H1 (cell line): ENCODE data around the gene RPL37. TPM values are rescaled to one million over a fixed set of nuclear protein-coding genes. Genes with fewer than 3 reads are reported as not detected.

Source experiments
- CTCF ChIA-PET: fragments of 300-600 bp; sonication (Branson Sonifier 250); formaldehyde crosslinking; loops from one replicate; lab custom pipeline; 2021; ENCODE audit not compliant: partially characterized antibody; lab: Charles Lee
- POLR2A ChIA-PET: fragments of 300-600 bp; sonication (Branson Sonifier 250); formaldehyde crosslinking; loops from one replicate; lab custom pipeline; 2021; ENCODE audit warnings: inconsistent platforms; ENCODE audit not compliant: partially characterized antibody; lab: Charles Lee
- DNase-seq, 2 experiments: peaks; one replicate each; pipeline versions ENCODE4 v3.0.0 to v3.0.0-alpha.2; 2010 to 2022; ENCODE audit warnings: low spot score in 2 of 2, low read depth in 1 of 2, mixed read lengths in 1 of 2
- FAIRE-seq: peaks from 2 replicates; lab custom pipeline; 2011; peaks lifted over from hg19 to GRCh38; lab: Jason Lieb, UNC
- H2AFZ ChIP-seq: 2 replicates; pipeline ENCODE4 v1.8.1; 2012; ENCODE audit warnings: low read length, inconsistent platforms
- H2AK5ac ChIP-seq: 2 replicates; pipeline ENCODE4 v1.6.1; 2013; ENCODE audit warnings: low read depth, low read length
- H2BK120ac ChIP-seq: replicated peaks from 2 replicates; pipeline ENCODE3; 2013; ENCODE audit warnings: low read depth, low read length, inconsistent platforms
- H2BK12ac ChIP-seq: 2 replicates; pipeline ENCODE4 v1.6.1; 2013; ENCODE audit warnings: low read depth, low read length
- H2BK15ac ChIP-seq: 2 replicates; pipeline ENCODE4 v1.6.1; 2013; ENCODE audit warnings: low read length
- H2BK20ac ChIP-seq: 2 replicates; pipeline ENCODE4 v1.6.1; 2013; ENCODE audit warnings: low read length
- H2BK5ac ChIP-seq: 2 replicates; pipeline ENCODE4 v1.6.1; 2013; ENCODE audit warnings: low read depth, low read length
- H3K14ac ChIP-seq: 2 replicates; pipeline ENCODE4 v1.6.1; 2013; ENCODE audit warnings: inconsistent platforms; ENCODE audit not compliant: insufficient read length
- H3K18ac ChIP-seq: 2 replicates; pipeline ENCODE4 v1.6.1; 2013; ENCODE audit warnings: low read length; ENCODE audit errors: extremely low read depth
- H3K23ac ChIP-seq: 2 replicates; pipeline ENCODE4 v1.6.1; 2013; ENCODE audit warnings: inconsistent platforms; ENCODE audit not compliant: insufficient read length
- H3K23me2 ChIP-seq: 2 replicates; pipeline ENCODE4 v1.6.1; 2013; ENCODE audit warnings: low read depth, low read length
- H3K27ac ChIP-seq: 2 replicates; pipeline ENCODE4 v1.6.1; 2011; ENCODE audit warnings: low read depth, low read length, inconsistent platforms
- H3K27me3 ChIP-seq, 4 experiments: replicated peaks in 1 of 4; 1 replicate in 1 of 4; 2 replicates in 3 of 4; pipeline versions ENCODE4 v1.6.1 to v1.8.1; 2011 to 2013; ENCODE audit warnings: low read length in 3 of 4, mild to moderate bottlenecking in 3 of 4, inconsistent platforms in 2 of 4, mixed read lengths in 2 of 4, moderate library complexity in 1 of 4; ENCODE audit not compliant: control insufficient read depth in 3 of 4, insufficient read depth in 3 of 4; ENCODE audit errors: extremely low read depth in 1 of 4
- H3K36me3 ChIP-seq, 4 experiments: 2 replicates each; pipeline versions ENCODE4 v1.6.1 to v1.8.1; 2011 to 2013; ENCODE audit warnings: mild to moderate bottlenecking in 4 of 4, low read length in 3 of 4, moderate library complexity in 2 of 4, control low read depth in 1 of 4, inconsistent platforms in 1 of 4; ENCODE audit not compliant: insufficient read depth in 4 of 4, control insufficient read depth in 2 of 4
- H3K4ac ChIP-seq: replicated peaks from 2 replicates; pipeline ENCODE3; 2013; ENCODE audit warnings: low read length, low read depth, mixed read lengths, inconsistent platforms; ENCODE audit not compliant: insufficient read length
- H3K4me1 ChIP-seq, 4 experiments: replicated peaks in 1 of 4; 1 replicate in 1 of 4; 2 replicates in 3 of 4; pipeline versions ENCODE4 v1.6.1 to v1.8.1; 2011 to 2013; ENCODE audit warnings: low read length in 3 of 4, inconsistent platforms in 2 of 4, mixed read lengths in 1 of 4; ENCODE audit not compliant: insufficient read depth in 4 of 4, control insufficient read depth in 3 of 4
- H3K4me2 ChIP-seq, 2 experiments: 2 replicates each; pipeline versions ENCODE4 v1.6.1 to v1.8.1; 2011 to 2013; ENCODE audit warnings: low read depth in 2 of 2, low read length in 2 of 2, control low read depth in 1 of 2, inconsistent platforms in 1 of 2, mild to moderate bottlenecking in 1 of 2; ENCODE audit not compliant: insufficient read depth in 1 of 2
- H3K4me3 ChIP-seq, 4 experiments: fragments of 200-600, 300-600 bp in 1 of 4; sonication (generic), shearing (Covaris generic), sonication (Bioruptor Twin) in 1 of 4; 2 replicates each; pipeline versions ENCODE4 v1.5.1 to v1.8.1; 2011 to 2016; ENCODE audit warnings: low read length in 4 of 4, low read depth in 3 of 4, control low read depth in 2 of 4, inconsistent platforms in 2 of 4, mild to moderate bottlenecking in 2 of 4, mixed read lengths in 1 of 4, moderate library complexity in 1 of 4; ENCODE audit not compliant: insufficient read depth in 2 of 4; ENCODE audit errors: extremely low read depth in 1 of 4
- H3K56ac ChIP-seq: replicated peaks from 2 replicates; pipeline ENCODE3; 2013; ENCODE audit warnings: low read depth, mild to moderate bottlenecking, mixed read lengths, low read length, inconsistent platforms; ENCODE audit not compliant: insufficient read length
- H3K79me1 ChIP-seq: 2 replicates; pipeline ENCODE4 v1.6.1; 2013; ENCODE audit warnings: low read depth, low read length, control low read depth
- H3K79me2 ChIP-seq, 2 experiments: 2 replicates each; pipeline versions ENCODE4 v1.6.1 to v1.8.1; 2012 to 2013; ENCODE audit warnings: low read length in 2 of 2, mild to moderate bottlenecking in 2 of 2, inconsistent platforms in 1 of 2; ENCODE audit not compliant: insufficient read depth in 2 of 2, control insufficient read depth in 1 of 2
- H3K9ac ChIP-seq, 4 experiments: replicated peaks in 1 of 4; 1 replicate in 1 of 4; 2 replicates in 3 of 4; pipeline versions ENCODE4 v1.6.1 to v1.8.1; 2011 to 2013; ENCODE audit warnings: low read depth in 3 of 4, low read length in 3 of 4, control low read depth in 2 of 4, mild to moderate bottlenecking in 2 of 4, moderate library complexity in 2 of 4, inconsistent platforms in 1 of 4; ENCODE audit errors: extremely low read depth in 1 of 4
- H3K9me3 ChIP-seq, 2 experiments: 2 replicates each; pipeline versions ENCODE4 v1.6.1 to v1.8.1; 2012 to 2013; ENCODE audit warnings: mild to moderate bottlenecking in 2 of 2, moderate library complexity in 2 of 2, control low read depth in 1 of 2, inconsistent platforms in 1 of 2, low read depth in 1 of 2, low read length in 1 of 2, mixed read lengths in 1 of 2; ENCODE audit not compliant: insufficient read depth in 2 of 2
- H4K20me1 ChIP-seq, 2 experiments: replicated peaks in 1 of 2; 2 replicates each; pipeline versions ENCODE3 to v1.8.1; 2011 to 2013; ENCODE audit warnings: inconsistent platforms in 2 of 2, low read length in 2 of 2, mild to moderate bottlenecking in 1 of 2; ENCODE audit not compliant: insufficient read depth in 2 of 2, control insufficient read depth in 1 of 2
- H4K5ac ChIP-seq: 2 replicates; pipeline ENCODE4 v1.6.1; 2013; ENCODE audit warnings: low read length, low read depth, mixed read lengths, inconsistent platforms; ENCODE audit not compliant: insufficient read length
- H4K8ac ChIP-seq: 2 replicates; pipeline ENCODE4 v1.8.0; 2013; ENCODE audit warnings: mild to moderate bottlenecking, moderate library complexity, low read length, inconsistent platforms; ENCODE audit not compliant: insufficient read depth; ENCODE audit errors: extremely low read depth
- H4K91ac ChIP-seq: replicated peaks from 2 replicates; pipeline ENCODE3; 2013; ENCODE audit warnings: low read length, mixed read lengths, inconsistent platforms; ENCODE audit not compliant: insufficient read length
- MAFK ChIP-seq: IDR thresholded peaks from 2 replicates; pipeline ENCODE4 v1.6.1; 2012; ENCODE audit warnings: low read depth, mild to moderate bottlenecking, improper control_type of control experiment, low read length
- RAD21 ChIP-seq, 2 experiments: IDR thresholded peaks in 1 of 2; conservative IDR thresholded peaks in 1 of 2; 2 replicates each; pipeline ENCODE4 v1.6.1; 2011; ENCODE audit warnings: low read depth in 2 of 2, low read length in 2 of 2, improper control_type of control experiment in 1 of 2, inconsistent platforms in 1 of 2, mild to moderate bottlenecking in 1 of 2, moderate library complexity in 1 of 2
- WGBS, 2 experiments: shearing (Covaris generic) in 1 of 2; methylation state at CpG; one replicate each; pipeline versions ENCODE4 v1.1.6 to v1.1.7; 2013 to 2015; ENCODE audit warnings: low lambda C conversion rate in 2 of 2, mixed read lengths in 2 of 2, inconsistent platforms in 1 of 2, low coverage in 1 of 2, missing lambda C conversion rate in 1 of 2; ENCODE audit not compliant: insufficient replicate concordance in 2 of 2, insufficient coverage in 1 of 2, insufficient read length in 1 of 2; ENCODE audit errors: extremely low coverage in 1 of 2, missing lambda C conversion rate in 1 of 2; 5-methylcytosine and 5-hydroxymethylcytosine counted together
- polyA plus RNA-seq, 7 experiments: library from polyadenylated mRNA; depleted of rRNA in 3 of 7; stranded (reverse) in 5 of 7; unstranded in 2 of 7; fragments of >200 nt in 5 of 7; fragments of 200-250 nt in 2 of 7; gene quantifications; 1 replicate in 5 of 7; 2 replicates in 1 of 7; 4 replicates in 1 of 7; pipeline versions ENCODE4 v1.2.1 to v1.2.3, GENCODE V29; 2011 to 2013; ENCODE audit warnings: missing spikeins in 2 of 7, mixed read lengths in 2 of 7
- total RNA-seq: library from RNA; stranded (reverse); fragmentation: NEBNext Ultra II Directional; extraction: Animal tissue kit (Norgen Biotek cat#: 25700); gene quantifications from 2 replicates; pipeline ENCODE4 v1.2.1, GENCODE V29; 2021

The RPL37 gene
- total and polyA plus RNA-seq, 2 of the 8 experiments (the other 6 are each of a cell fraction or from before 2014, with no cell fraction given): 467 to 1,534 TPM

DNA sequence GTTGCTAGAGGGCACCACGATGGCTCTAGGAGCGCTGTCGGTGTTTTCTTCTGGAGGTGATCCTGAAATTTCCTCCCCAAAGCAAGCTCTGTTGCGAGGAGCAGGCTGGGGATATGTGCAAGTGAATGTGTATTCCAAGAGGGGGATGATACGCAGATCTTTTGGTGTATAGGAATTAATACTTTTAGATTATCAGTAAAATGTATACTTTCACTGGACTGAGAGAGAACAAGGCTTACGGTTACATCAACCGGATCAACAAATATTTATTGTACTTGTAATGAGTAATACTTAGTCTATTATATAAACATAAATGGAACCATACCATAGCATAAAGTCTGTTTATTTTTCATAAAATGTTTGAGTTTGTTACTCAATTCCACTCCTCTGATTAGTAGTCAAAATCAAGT, 36.2 kb downstream of the RPL37 start:
- no peak overlapping the region for H3K14ac ChIP-seq
- no peaks in the 10 kb centered on the region; a peak in 1 of 8 replicates for H3K36me3 ChIP-seq
- POLR2A ChIA-PET: interaction anchor here (0.6 to 1.5 kb wide), 11 partner anchors 8 to 144 kb away, joined by 3 to 5 read pairs (median 3); no protein-coding TSS in a partner anchor
- CTCF ChIA-PET: interaction anchor here (0.5 to 1.7 kb wide), 4 partner anchors 10 to 22 kb away, joined by 3 to 7 read pairs (median 4); no protein-coding TSS in a partner anchor
- no peak overlapping the region for H3K56ac ChIP-seq
- H2BK12ac ChIP-seq: no peak overlapping the region; the same call in 1 of the 2 replicates
- H3K18ac ChIP-seq: peak overlapping the region; percentile 76; the same call in 1 of the 2 replicates
- peak overlapping the region; percentile 58 to 93 (median 89); a peak in 6 of 7 replicates for H3K9ac ChIP-seq
- peaks cover 22 to 38% of the 10 kb centered on the region in 2 experiments for H3K79me2 ChIP-seq
- H3K4ac ChIP-seq: no peak overlapping the region
- H2BK5ac ChIP-seq: no peak overlapping the region; the same call in 1 of the 2 replicates
- H3K27me3 ChIP-seq: no peaks in the 10 kb centered on the region
- no peaks in the 10 kb centered on the region; the same call in 1 of the 2 replicates for H3K79me1 ChIP-seq
- no peak overlapping the region for H3K23ac ChIP-seq
- H4K8ac ChIP-seq: no peak overlapping the region; the same call in 1 of the 2 replicates
- peaks cover 0 to 5% (median 0%) of the 10 kb centered on the region in 4 experiments; a peak in 2 of 7 replicates for H3K4me1 ChIP-seq
- no peak for FAIRE-seq
- H2BK20ac ChIP-seq: no peak overlapping the region
- H3K23me2 ChIP-seq: no peaks in the 10 kb centered on the region; the same call in 1 of the 2 replicates
- TF ChIP-seq MAFK: no peak
- TF ChIP-seq RAD21 (IDR thresholded peaks at IDR 0.05 in 1 of 2, conservative IDR thresholded peaks at IDR 0.05 in 1 of 2; ENCODE audit: low read depth in 2 of 2, low read length in 2 of 2): peak in 1 of 2 experiments; percentile 12; a peak in 2 of 4 replicates
- peak overlapping the region; percentile 51 to 81 for H3K4me2 ChIP-seq
- WGBS, 2 experiments: 16% methylated on average over 7 of the region's 7 CpGs; no CpG with 5 or more reads in 1 of the 2 experiments
- H4K20me1 ChIP-seq: peaks cover 0 to 3% of the 10 kb centered on the region in 2 experiments
- no peak overlapping the region for H4K91ac ChIP-seq
- H2BK120ac ChIP-seq: no peak overlapping the region
- H3K9me3 ChIP-seq: no peaks in the 10 kb centered on the region; a peak in 1 of 4 replicates
- no peak overlapping the region for H4K5ac ChIP-seq
- peak overlapping the region; percentile 92 for H3K27ac ChIP-seq
- no peak for DNase-seq
- peak overlapping the region; percentile 65 to 96 (median 90) for H3K4me3 ChIP-seq
- H2AFZ ChIP-seq: no peak overlapping the region
- no peak overlapping the region for H2BK15ac ChIP-seq
- H2AK5ac ChIP-seq: no peak overlapping the region
